Spleen (tissue), 7 donors: Measurements from ENCODE around the gene DEFB131B.
"Not testable (repeated sequence)": the region's sequence is repeated elsewhere in the genome, so short reads cannot be mapped to it uniquely, and the experiment has no call there.

ENCODE experiments used
- CTCF ChIP-seq, 11 experiments: fragments of 200-600 bp in 7 of 11; fragments of 450-650 bp in 4 of 11; sonication (generic) in 4 of 11; IDR thresholded peaks in 8 of 11; conservative IDR thresholded peaks in 3 of 11; 1 replicate in 7 of 11; 2 replicates in 4 of 11; pipeline versions ENCODE4 v1.4.0 to v1.8.0; 2016 to 2021; ENCODE audit warnings: antibody characterized with exemption in 11 of 11, inconsistent platforms in 4 of 11, mild to moderate bottlenecking in 1 of 11
- POLR2A ChIP-seq, 3 donors: fragments of 450-650 bp; IDR thresholded peaks; one replicate each; pipeline ENCODE4 v1.5.1; 2017; ENCODE audit warnings: antibody characterized with exemption in 3 of 3, mild to moderate bottlenecking in 1 of 3
- POLR2AphosphoS5 ChIP-seq, 3 donors: sonication (generic); formaldehyde crosslinking; IDR thresholded peaks; one replicate each; pipeline ENCODE4 v1.5.1; 2017; ENCODE audit warnings: antibody characterized with exemption in 3 of 3
- donor health status: DM: no; HTN: no; CAD: no; lungs with moderate emphysema.
- donor health status: DM: no; HTN: no; CAD: no.
- donor health status: DM: no; HTN: no; CAD: no.

GRCh38 chr11:71911321-71911985, 33.2 kb downstream of the DEFB131B start:
- TF ChIP-seq CTCF (IDR thresholded peaks at IDR 0.05 in 8 of 11, conservative IDR thresholded peaks at IDR 0.05 in 3 of 11); POLR2AphosphoS5 (IDR thresholded peaks at IDR 0.05); POLR2A (IDR thresholded peaks at IDR 0.05): not testable (repeated sequence)
